A549 (cell line): ENCODE measurements around the gene MERTK. TPM values are rescaled to one million over a fixed set of nuclear protein-coding genes. Genes with fewer than 3 reads are reported as not detected.
A peak's percentile ranks its signal among the peaks of the same experiment; 100 is the strongest.

Source experiments
- ATAC-seq, 2 experiments: fragments of 200-7000 bp in 1 of 2; fragments of >200 bp in 1 of 2; cut with Nextera tagmentation in 1 of 2; cut with Tn5 transposase in 1 of 2; 3 replicates each; pipeline versions ENCODE4 v1.8.0 to v1.9.1; 2018 to 2020; ENCODE audit warnings: mild to moderate bottlenecking in 1 of 2, moderate library complexity in 1 of 2
- CTCF ChIA-PET: fragments of 300-600 bp; sonication (Branson Sonifier 250); formaldehyde crosslinking; extraction: SDS; loops from one replicate; lab custom pipeline; 2021; ENCODE audit warnings: antibody characterized with exemption, inconsistent platforms; lab: Yijun Ruan, JAX
- POLR2A ChIA-PET: fragments of 350-600 bp; formaldehyde crosslinking; extraction: SDS; loops from one replicate; lab custom pipeline; 2021; ENCODE audit warnings: antibody characterized with exemption, inconsistent platforms; lab: Yijun Ruan, JAX
- DNase-seq, 2 experiments: peaks; one replicate each; pipeline versions ENCODE4 v3.0.0 to v3.0.0-alpha.2; 2011 to 2016; ENCODE audit warnings: low read depth in 1 of 2, low spot score in 1 of 2
- FAIRE-seq: peaks from 2 replicates; lab custom pipeline; 2011; peaks lifted over from hg19 to GRCh38; lab: Jason Lieb, UNC
- H3K27ac ChIP-seq, 2 experiments: fragments of >200 bp; sonication (Bioruptor Twin); formaldehyde crosslinking; 3 replicates each; pipeline ENCODE4 v1.5.1; 2016 to 2017
- H3K4me1 ChIP-seq: fragments of >200 bp; sonication (Bioruptor Twin); formaldehyde crosslinking; 3 replicates; pipeline ENCODE4 v1.6.1; 2016
- H3K4me2 ChIP-seq: fragments of >200 bp; sonication (Bioruptor Twin); formaldehyde crosslinking; 3 replicates; pipeline ENCODE4 v1.6.1; 2016
- H3K4me3 ChIP-seq: fragments of >200 bp; sonication (Bioruptor Twin); formaldehyde crosslinking; 3 replicates; pipeline ENCODE4 v1.5.1; 2016
- H3K9me3 ChIP-seq: fragments of >200 bp; sonication (Bioruptor Twin); formaldehyde crosslinking; 3 replicates; pipeline ENCODE4 v1.6.1; 2016
- ATOH8 ChIP-seq: fragments of 250-450 bp; sonication (Bioruptor Pico); IDR thresholded peaks from 2 replicates; pipeline ENCODE4 v1.5.0; 2020; ENCODE audit warnings: low read depth, mild to moderate bottlenecking, moderate library complexity
- CBX2 ChIP-seq: fragments of 200-600 bp; sonication (generic); IDR thresholded peaks from 2 replicates; pipeline ENCODE4 v1.6.1; 2016; ENCODE audit warnings: low read depth, mild to moderate bottlenecking, borderline replicate concordance
- CBX8 ChIP-seq: fragments of 200-600 bp; sonication (generic); IDR thresholded peaks from 2 replicates; pipeline ENCODE4 v1.6.1; 2016
- CEBPB ChIP-seq, 2 experiments: fragments of >200 bp in 1 of 2; sonication (Bioruptor Twin) in 1 of 2; formaldehyde crosslinking in 1 of 2; IDR thresholded peaks; 2 replicates each; pipeline ENCODE4 v1.6.1; 2012 to 2016
- CHD2 ChIP-seq: fragments of 150-350 bp; IDR thresholded peaks from 2 replicates; pipeline ENCODE4 v1.6.1; 2014; ENCODE audit warnings: low read length; ENCODE audit not compliant: partially characterized antibody
- CHD4 ChIP-seq: fragments of 200-600 bp; sonication (generic); IDR thresholded peaks from 2 replicates; pipeline ENCODE4 v1.6.1; 2016; ENCODE audit warnings: antibody characterized with exemption, mild to moderate bottlenecking, borderline replicate concordance
- CTCF ChIP-seq: fragments of >200 bp; sonication (Bioruptor Twin); formaldehyde crosslinking; IDR thresholded peaks from 3 replicates; pipeline ENCODE4 v1.5.1; 2016
- EP300 ChIP-seq, 2 experiments: fragments of >200 bp; sonication (Bioruptor Twin); formaldehyde crosslinking; IDR thresholded peaks; 2 replicates in 1 of 2; 3 replicates in 1 of 2; pipeline ENCODE4 v1.6.1; 2016 to 2017
- FOXS1 ChIP-seq: fragments of 250-450 bp; sonication (Bioruptor Pico); IDR thresholded peaks from 2 replicates; pipeline ENCODE4 v1.5.0; 2020; ENCODE audit warnings: mild to moderate bottlenecking, moderate library complexity
- HOXB13 ChIP-seq: fragments of 250-450 bp; sonication (Bioruptor Pico); IDR thresholded peaks from 2 replicates; pipeline ENCODE4 v1.5.0; 2020; ENCODE audit warnings: low read depth, mild to moderate bottlenecking, moderate library complexity
- KDM1A ChIP-seq: fragments of 200-600 bp; sonication (generic); IDR thresholded peaks from 2 replicates; pipeline ENCODE4 v1.6.1; 2016; ENCODE audit warnings: low read depth, mild to moderate bottlenecking
- MAFK ChIP-seq: fragments of 450-650 bp; IDR thresholded peaks from 2 replicates; pipeline ENCODE4 v1.6.1; 2014; ENCODE audit not compliant: partially characterized antibody
- NPAS2 ChIP-seq: fragments of 250-450 bp; sonication (Bioruptor Pico); IDR thresholded peaks from 2 replicates; pipeline ENCODE4 v1.8.0; 2022; ENCODE audit warnings: mild to moderate bottlenecking, moderate library complexity, borderline replicate concordance
- PHF8 ChIP-seq: fragments of 200-600 bp; sonication (generic); IDR thresholded peaks from 2 replicates; pipeline ENCODE4 v1.6.1; 2016; ENCODE audit warnings: low read depth, mild to moderate bottlenecking, antibody characterized with exemption, moderate library complexity, borderline replicate concordance
- RAD21 ChIP-seq, 2 experiments: fragments of >200 bp in 1 of 2; sonication (Bioruptor Twin) in 1 of 2; formaldehyde crosslinking in 1 of 2; IDR thresholded peaks in 1 of 2; conservative IDR thresholded peaks in 1 of 2; 2 replicates in 1 of 2; 3 replicates in 1 of 2; pipeline ENCODE4 v1.6.1; 2012 to 2018; ENCODE audit warnings: inconsistent platforms in 1 of 2
- RARB ChIP-seq: fragments of 250-450 bp; sonication (Bioruptor Pico); IDR thresholded peaks from 2 replicates; pipeline ENCODE4 v1.8.0; 2021; ENCODE audit warnings: mild to moderate bottlenecking, moderate library complexity
- REST ChIP-seq: fragments of 200-600 bp; sonication (generic); IDR thresholded peaks from 2 replicates; pipeline ENCODE4 v1.6.1; 2016; ENCODE audit warnings: antibody characterized with exemption, mild to moderate bottlenecking, moderate library complexity
- RNF2 ChIP-seq: fragments of 200-600 bp; sonication (generic); IDR thresholded peaks from 2 replicates; pipeline ENCODE4 v1.6.1; 2016; ENCODE audit warnings: low read depth, mild to moderate bottlenecking, antibody characterized with exemption, moderate library complexity, borderline replicate concordance
- SMC3 ChIP-seq: fragments of >200 bp; sonication (Bioruptor Twin); formaldehyde crosslinking; IDR thresholded peaks from 3 replicates; pipeline ENCODE4 v1.6.1; 2018; ENCODE audit warnings: inconsistent platforms
- SREBF2 ChIP-seq: fragments of 450-650 bp; IDR thresholded peaks from 2 replicates; pipeline ENCODE4 v1.6.1; 2014; ENCODE audit warnings: mild to moderate bottlenecking, moderate library complexity
- TFCP2L1 ChIP-seq: fragments of 250-450 bp; sonication (Bioruptor Pico); IDR thresholded peaks from 2 replicates; pipeline ENCODE4 v1.5.0; 2021; ENCODE audit warnings: mild to moderate bottlenecking
- USF2 ChIP-seq: fragments of 450-650 bp; IDR thresholded peaks from 2 replicates; pipeline ENCODE4 v1.6.1; 2014; ENCODE audit warnings: antibody characterized with exemption
- ZSCAN20 ChIP-seq: fragments of 250-450 bp; sonication (Bioruptor Pico); IDR thresholded peaks from 2 replicates; pipeline ENCODE4 v1.8.0; 2022; ENCODE audit warnings: mild to moderate bottlenecking, moderate library complexity
- WGBS: methylation state at CpG from one replicate; pipeline ENCODE4 v1.1.6; 2017; ENCODE audit errors: missing lambda C conversion rate; 5-methylcytosine and 5-hydroxymethylcytosine counted together
- polyA plus RNA-seq, 4 experiments: library from polyadenylated mRNA; depleted of rRNA in 3 of 4; stranded (reverse); fragments of >200 nt; fragmentation: RNase III in 1 of 4; extraction: RNeasy Plus Mini Kit Qiagen cat#74134 plus additional on column Dnase treatment in 1 of 4; gene quantifications; 2 replicates in 3 of 4; 3 replicates in 1 of 4; pipeline ENCODE4 v1.2.3, GENCODE V29; 2011 to 2017

The MERTK gene
- polyA plus RNA-seq, 2 of the 4 experiments (the other 2 are of a cell fraction), result 1.4 to 4.0 TPM

GRCh38 chr2:111898703-111899514 lies 502 bp downstream of the MERTK start:
- ATAC-seq (peak; percentile 40 to 45), FAIRE-seq (no peak)
- peak overlapping the region; percentile 86 for H3K4me3 ChIP-seq
- CTCF ChIA-PET, result interaction anchor here (1.0 to 15.8 kb wide), 5 partner anchors 10 to 150 kb away, joined by 3 to 336 read pairs (median 5); partner anchors contain the start of gene TMEM87B
- peak overlapping the region; percentile 72 to 93 for H3K27ac ChIP-seq
- H3K4me2 ChIP-seq, result peak overlapping the region; percentile 84
- WGBS, result 10% methylated on average over 39 of the region's 70 CpGs
- TF ChIP-seq PHF8, result peak; percentile 72
- TF ChIP-seq RNF2, result peak; percentile 65; the same call in 1 of the 2 replicates
- no peak for TF ChIP-seq CHD4
- TF ChIP-seq, all 56 proteins: peak for 2
- DNase-seq, result peak in 1 of 2 experiments; percentile 18
- POLR2A ChIA-PET, result interaction anchor here (0.6 kb wide), 1 partner anchor 156 kb away, joined by 3 read pairs; no protein-coding TSS in a partner anchor
- Histone ChIP-seq H3K4me1 (peaks cover 4% of the 10 kb centered on the region; the same call in 2 of the 3 replicates), H3K9me3 (no peaks in the 10 kb centered on the region)

- H3K4me1 ChIP-seq, result peaks cover 4% of the 10 kb centered on the region; the same call in 2 of the 3 replicates
- no peak overlapping the region; the same call in 2 of the 3 replicates for H3K4me2 ChIP-seq
- CTCF ChIA-PET, result interaction anchor here (0.7 to 15.8 kb wide), 9 partner anchors 9 to 148 kb away, joined by 3 to 336 read pairs (median 5); partner anchors contain the start of gene TMEM87B
- TF ChIP-seq PHF8, result no peak
- no peak for TF ChIP-seq RARB (CRISPR knock-in tag)
- TF ChIP-seq USF2, result no peak
- no peak for TF ChIP-seq FOXS1 (CRISPR knock-in tag)
- no peak for TF ChIP-seq NPAS2
- peak; percentile 51 for TF ChIP-seq CTCF
- peak; percentile 53 for TF ChIP-seq SMC3
- TF ChIP-seq MAFK, result no peak
- TF ChIP-seq CBX2, result no peak
- TF ChIP-seq ATOH8 (CRISPR knock-in tag), result no peak
- TF ChIP-seq CHD2, result no peak
- TF ChIP-seq CEBPB (IDR thresholded peaks at IDR 0.05), result no peak
- no peak for TF ChIP-seq CBX8
- TF ChIP-seq KDM1A, result no peak
- TF ChIP-seq EP300 (IDR thresholded peaks at IDR 0.05), result no peak
- no peak for TF ChIP-seq TFCP2L1 (CRISPR knock-in tag)
- no peak for TF ChIP-seq REST
- TF ChIP-seq SREBF2, result no peak
- peak; percentile 57 to 58 for TF ChIP-seq RAD21 (conservative IDR thresholded peaks at IDR 0.05 in 1 of 2, IDR thresholded peaks at IDR 0.05 in 1 of 2)
- TF ChIP-seq HOXB13 (CRISPR knock-in tag), result no peak
- no peak for TF ChIP-seq ZSCAN20 (CRISPR knock-in tag)
- H3K27ac ChIP-seq, result no peak overlapping the region
- no peaks in the 10 kb centered on the region for H3K9me3 ChIP-seq
- POLR2A ChIA-PET, result no interaction called here
- WGBS, result 41% methylated on average over 3 of the region's 3 CpGs
- ATAC-seq (no peak), FAIRE-seq (no peak), DNase-seq (peak; percentile 22 to 51)
- no peak overlapping the region for H3K4me3 ChIP-seq
These were observed 2.5 kb downstream of the MERTK start for GRCh38 chr2:111900859-111901258.
